K562 (cell line): ENCODE measurements around the gene BIK. TPM values are rescaled to one million over a fixed set of nuclear protein-coding genes. Genes with fewer than 3 reads are reported as not detected.

Experiments used
- DDX20 ChIP-seq: fragments of 450-650 bp; IDR thresholded peaks from 2 replicates; pipeline ENCODE4 v1.6.1; 2016; ENCODE audit warnings: missing genetic modification characterization, low read depth, mild to moderate bottlenecking, missing compliant biosample characterization, moderate library complexity
- FOS ChIP-seq: IDR thresholded peaks from 3 replicates; pipeline ENCODE4 v1.6.1; 2011; ENCODE audit not compliant: insufficient read length; ENCODE audit errors: extremely low read depth
- FOXM1 ChIP-seq, 2 experiments: fragments of 450-650 bp in 1 of 2; sonication (generic) in 1 of 2; formaldehyde crosslinking in 1 of 2; IDR thresholded peaks; 2 replicates each; pipeline versions ENCODE4 v1.6.1 to v1.9.0; 2017 to 2022; ENCODE audit warnings: low read depth in 2 of 2, mild to moderate bottlenecking in 2 of 2, missing genetic modification reagents in 1 of 2, moderate library complexity in 1 of 2
- KHSRP ChIP-seq: fragments of 450-650 bp; IDR thresholded peaks from 2 replicates; pipeline ENCODE4 v1.6.1; 2017
- KLF10 ChIP-seq: fragments of 250-450 bp; sonication (Bioruptor Pico); IDR thresholded peaks from 2 replicates; pipeline ENCODE4 v1.6.1; 2021; ENCODE audit warnings: matching md5 sums
- MIER1 ChIP-seq: fragments of 450-650 bp; IDR thresholded peaks from 2 replicates; pipeline ENCODE4 v1.6.1; 2016; ENCODE audit warnings: antibody characterized with exemption, mild to moderate bottlenecking, low read depth
- NFIC ChIP-seq: fragments of 450-650 bp; IDR thresholded peaks from 2 replicates; pipeline ENCODE4 v1.6.1; 2017; ENCODE audit warnings: mild to moderate bottlenecking, inconsistent platforms
- RBFOX2 ChIP-seq: fragments of 200-400 bp; formaldehyde crosslinking; IDR thresholded peaks from 2 replicates; pipeline ENCODE4 v1.6.1; 2017; ENCODE audit warnings: low read depth, mild to moderate bottlenecking, low read length, moderate library complexity
- RBM14 ChIP-seq: fragments of 200-400 bp; formaldehyde crosslinking; IDR thresholded peaks from 2 replicates; pipeline ENCODE4 v1.6.1; 2018; ENCODE audit warnings: low read depth, mild to moderate bottlenecking, low read length, moderate library complexity, borderline replicate concordance; ENCODE audit not compliant: insufficient read depth
- RUNX1 ChIP-seq: sonication (generic); IDR thresholded peaks from 2 replicates; pipeline ENCODE4 v1.6.1; 2016; ENCODE audit warnings: antibody characterized with exemption, low read depth
- SMAD4 ChIP-seq: fragments of 250-450 bp; sonication (Bioruptor Pico); conservative IDR thresholded peaks from 2 replicates; pipeline ENCODE4 v1.8.0; 2021; ENCODE audit warnings: inconsistent platforms, mild to moderate bottlenecking, moderate library complexity
- ZKSCAN8 ChIP-seq: fragments of 200-800 bp; sonication (Bioruptor generic); IDR thresholded peaks from 2 replicates; pipeline ENCODE4 v1.6.1; 2016; ENCODE audit warnings: missing genetic modification characterization, missing compliant biosample characterization
- ZNF3 ChIP-seq: fragments of 250-450 bp; sonication (Bioruptor Pico); IDR thresholded peaks from 2 replicates; pipeline ENCODE4 v1.5.0; 2021; ENCODE audit warnings: mild to moderate bottlenecking, moderate library complexity
- ZNF311 ChIP-seq: fragments of 250-450 bp; sonication (Bioruptor Pico); IDR thresholded peaks from 2 replicates; pipeline ENCODE4 v1.4.0; 2020; ENCODE audit warnings: mild to moderate bottlenecking, moderate library complexity
- polyA plus RNA-seq, 8 experiments: library from polyadenylated mRNA; depleted of rRNA in 4 of 8; stranded (reverse) in 5 of 8; unstranded in 3 of 8; fragments of >200 nt; fragmentation: Nextera tagmentation in 2 of 8; fragmentation: Illumina TruSeq in 1 of 8; extraction: Ambion mirVana in 2 of 8; extraction: Trizol in 1 of 8; gene quantifications; 2 replicates each; pipeline versions ENCODE4 v1.2.1 to v1.2.3, GENCODE V29; 2011 to 2014; ENCODE audit warnings: inconsistent platforms in 1 of 8, missing spikeins in 1 of 8
- total RNA-seq, 7 experiments: library from RNA; depleted of rRNA in 6 of 7; stranded (reverse); fragments of >200 nt in 6 of 7; fragmentation: Illumina TruSeq in 2 of 7; extraction: Trizol in 2 of 7; gene quantifications; 2 replicates each; pipeline versions ENCODE4 v1.2.1 to v1.2.3, GENCODE V29; 2011 to 2021; ENCODE audit warnings: low replicate concordance in 1 of 7
- TF ChIP-seq, protein P1 (sequence below): fragments of 450-650 bp; IDR thresholded peaks from 2 replicates; pipeline ENCODE4 v1.6.1; 2018; ENCODE audit not compliant: partially characterized antibody
- TF ChIP-seq, protein P2 (sequence below): sonication (generic); formaldehyde crosslinking; IDR thresholded peaks from 2 replicates; pipeline ENCODE4 v1.8.1; 2023; ENCODE audit warnings: mild to moderate bottlenecking, missing genetic modification reagents
- TF ChIP-seq, protein P3 (sequence below), 2 experiments: IDR thresholded peaks; 2 replicates each; pipeline ENCODE4 v1.6.1; 2011; ENCODE audit warnings: borderline replicate concordance in 1 of 2, control low read depth in 1 of 2, low read depth in 1 of 2, low read length in 1 of 2, mild to moderate bottlenecking in 1 of 2, mixed read lengths in 1 of 2, moderate library complexity in 1 of 2; ENCODE audit not compliant: insufficient read depth in 1 of 2, insufficient read length in 1 of 2, poor library complexity in 1 of 2, severe bottlenecking in 1 of 2; ENCODE audit errors: extremely low read depth in 1 of 2
- TF ChIP-seq, protein P4 (sequence below): fragments of 250-450 bp; sonication (Bioruptor Pico); IDR thresholded peaks from 2 replicates; pipeline ENCODE4 v1.4.0; 2020; ENCODE audit warnings: mild to moderate bottlenecking, moderate library complexity

BIK gene
- total and polyA plus RNA-seq, 9 of the 15 experiments (the other 6 are each of a cell fraction or from before 2014, with no cell fraction given): 0.08 to 0.23 (median 0.18) TPM; not detected in 4

DNA sequence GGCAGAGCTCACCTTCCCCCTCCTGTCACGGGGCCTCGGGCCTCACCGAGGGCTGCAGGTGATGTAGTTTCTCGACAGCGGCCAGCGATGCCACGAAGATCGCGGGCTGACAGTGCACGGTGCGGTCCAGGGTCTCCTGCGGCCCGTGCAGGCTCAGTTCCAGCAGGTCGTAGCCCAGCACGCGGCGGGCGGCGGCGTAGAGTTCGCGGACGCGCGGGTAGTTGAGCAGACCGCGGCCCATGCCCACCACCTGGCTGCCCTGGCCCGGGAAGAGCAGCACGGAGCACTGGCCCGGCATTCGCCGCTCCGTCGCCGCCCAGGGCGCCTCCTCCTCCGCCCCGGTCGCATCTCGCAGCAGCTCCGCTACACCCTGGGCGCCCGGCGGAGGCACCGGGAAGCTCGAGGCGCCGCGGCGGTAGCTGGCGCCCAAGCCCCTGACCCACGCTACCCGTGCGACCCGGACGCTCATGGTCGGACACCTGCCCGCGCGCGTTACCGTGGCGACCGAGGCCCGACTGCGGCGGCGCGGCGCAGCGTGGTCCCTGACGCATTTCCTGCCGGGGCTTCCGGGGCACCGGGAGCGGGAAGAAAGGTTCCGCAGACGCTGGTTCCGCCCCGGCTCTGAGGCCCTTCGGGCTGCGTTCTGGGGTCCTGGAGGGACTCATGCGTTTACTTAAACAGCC, 32.5 kb downstream of the BIK start, which contains the start of gene MCAT (continued):
- TF ChIP-seq, protein P1, sequence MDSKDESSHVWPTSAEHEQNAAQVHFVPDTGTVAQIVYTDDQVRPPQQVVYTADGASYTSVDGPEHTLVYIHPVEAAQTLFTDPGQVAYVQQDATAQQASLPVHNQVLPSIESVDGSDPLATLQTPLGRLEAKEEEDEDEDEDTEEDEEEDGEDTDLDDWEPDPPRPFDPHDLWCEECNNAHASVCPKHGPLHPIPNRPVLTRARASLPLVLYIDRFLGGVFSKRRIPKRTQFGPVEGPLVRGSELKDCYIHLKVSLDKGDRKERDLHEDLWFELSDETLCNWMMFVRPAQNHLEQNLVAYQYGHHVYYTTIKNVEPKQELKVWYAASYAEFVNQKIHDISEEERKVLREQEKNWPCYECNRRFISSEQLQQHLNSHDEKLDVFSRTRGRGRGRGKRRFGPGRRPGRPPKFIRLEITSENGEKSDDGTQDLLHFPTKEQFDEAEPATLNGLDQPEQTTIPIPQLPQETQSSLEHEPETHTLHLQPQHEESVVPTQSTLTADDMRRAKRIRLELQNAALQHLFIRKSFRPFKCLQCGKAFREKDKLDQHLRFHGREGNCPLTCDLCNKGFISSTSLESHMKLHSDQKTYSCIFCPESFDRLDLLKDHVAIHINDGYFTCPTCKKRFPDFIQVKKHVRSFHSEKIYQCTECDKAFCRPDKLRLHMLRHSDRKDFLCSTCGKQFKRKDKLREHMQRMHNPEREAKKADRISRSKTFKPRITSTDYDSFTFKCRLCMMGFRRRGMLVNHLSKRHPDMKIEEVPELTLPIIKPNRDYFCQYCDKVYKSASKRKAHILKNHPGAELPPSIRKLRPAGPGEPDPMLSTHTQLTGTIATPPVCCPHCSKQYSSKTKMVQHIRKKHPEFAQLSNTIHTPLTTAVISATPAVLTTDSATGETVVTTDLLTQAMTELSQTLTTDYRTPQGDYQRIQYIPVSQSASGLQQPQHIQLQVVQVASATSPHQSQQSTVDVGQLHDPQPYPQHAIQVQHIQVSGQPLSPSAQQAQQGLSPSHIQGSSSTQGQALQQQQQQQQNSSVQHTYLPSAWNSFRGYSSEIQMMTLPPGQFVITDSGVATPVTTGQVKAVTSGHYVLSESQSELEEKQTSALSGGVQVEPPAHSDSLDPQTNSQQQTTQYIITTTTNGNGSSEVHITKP: no peak
- TF ChIP-seq FOS (no peak), ZNF3 (CRISPR knock-in tag) (no peak), DDX20 (tag) (no peak), MIER1 (no peak), KHSRP (no peak), RBM14 (no peak), ZKSCAN8 (CRISPR knock-in tag) (no peak), RUNX1 (no peak), SMAD4 (CRISPR knock-in tag) (no peak), NFIC (no peak), ZNF311 (CRISPR knock-in tag) (no peak), KLF10 (CRISPR knock-in tag) (no peak), RBFOX2 (peak; percentile 84), FOXM1 (IDR thresholded peaks at IDR 0.05; ENCODE audit: low read depth) (no peak), FOXM1 (CRISPR knock-in tag; IDR thresholded peaks at IDR 0.05; ENCODE audit: low read depth) (no peak)
- TF ChIP-seq, protein P2, sequence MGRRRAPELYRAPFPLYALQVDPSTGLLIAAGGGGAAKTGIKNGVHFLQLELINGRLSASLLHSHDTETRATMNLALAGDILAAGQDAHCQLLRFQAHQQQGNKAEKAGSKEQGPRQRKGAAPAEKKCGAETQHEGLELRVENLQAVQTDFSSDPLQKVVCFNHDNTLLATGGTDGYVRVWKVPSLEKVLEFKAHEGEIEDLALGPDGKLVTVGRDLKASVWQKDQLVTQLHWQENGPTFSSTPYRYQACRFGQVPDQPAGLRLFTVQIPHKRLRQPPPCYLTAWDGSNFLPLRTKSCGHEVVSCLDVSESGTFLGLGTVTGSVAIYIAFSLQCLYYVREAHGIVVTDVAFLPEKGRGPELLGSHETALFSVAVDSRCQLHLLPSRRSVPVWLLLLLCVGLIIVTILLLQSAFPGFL: no peak
- TF ChIP-seq, protein P3, sequence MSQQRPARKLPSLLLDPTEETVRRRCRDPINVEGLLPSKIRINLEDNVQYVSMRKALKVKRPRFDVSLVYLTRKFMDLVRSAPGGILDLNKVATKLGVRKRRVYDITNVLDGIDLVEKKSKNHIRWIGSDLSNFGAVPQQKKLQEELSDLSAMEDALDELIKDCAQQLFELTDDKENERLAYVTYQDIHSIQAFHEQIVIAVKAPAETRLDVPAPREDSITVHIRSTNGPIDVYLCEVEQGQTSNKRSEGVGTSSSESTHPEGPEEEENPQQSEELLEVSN (IDR thresholded peaks at IDR 0.05; ENCODE audit: borderline replicate concordance in 1 of 2, extremely low read depth in 1 of 2, insufficient read depth in 1 of 2, insufficient read length in 1 of 2, low read depth in 1 of 2, low read length in 1 of 2, poor library complexity in 1 of 2, severe bottlenecking in 1 of 2): peak; percentile 63 to 94
- TF ChIP-seq, protein P4, sequence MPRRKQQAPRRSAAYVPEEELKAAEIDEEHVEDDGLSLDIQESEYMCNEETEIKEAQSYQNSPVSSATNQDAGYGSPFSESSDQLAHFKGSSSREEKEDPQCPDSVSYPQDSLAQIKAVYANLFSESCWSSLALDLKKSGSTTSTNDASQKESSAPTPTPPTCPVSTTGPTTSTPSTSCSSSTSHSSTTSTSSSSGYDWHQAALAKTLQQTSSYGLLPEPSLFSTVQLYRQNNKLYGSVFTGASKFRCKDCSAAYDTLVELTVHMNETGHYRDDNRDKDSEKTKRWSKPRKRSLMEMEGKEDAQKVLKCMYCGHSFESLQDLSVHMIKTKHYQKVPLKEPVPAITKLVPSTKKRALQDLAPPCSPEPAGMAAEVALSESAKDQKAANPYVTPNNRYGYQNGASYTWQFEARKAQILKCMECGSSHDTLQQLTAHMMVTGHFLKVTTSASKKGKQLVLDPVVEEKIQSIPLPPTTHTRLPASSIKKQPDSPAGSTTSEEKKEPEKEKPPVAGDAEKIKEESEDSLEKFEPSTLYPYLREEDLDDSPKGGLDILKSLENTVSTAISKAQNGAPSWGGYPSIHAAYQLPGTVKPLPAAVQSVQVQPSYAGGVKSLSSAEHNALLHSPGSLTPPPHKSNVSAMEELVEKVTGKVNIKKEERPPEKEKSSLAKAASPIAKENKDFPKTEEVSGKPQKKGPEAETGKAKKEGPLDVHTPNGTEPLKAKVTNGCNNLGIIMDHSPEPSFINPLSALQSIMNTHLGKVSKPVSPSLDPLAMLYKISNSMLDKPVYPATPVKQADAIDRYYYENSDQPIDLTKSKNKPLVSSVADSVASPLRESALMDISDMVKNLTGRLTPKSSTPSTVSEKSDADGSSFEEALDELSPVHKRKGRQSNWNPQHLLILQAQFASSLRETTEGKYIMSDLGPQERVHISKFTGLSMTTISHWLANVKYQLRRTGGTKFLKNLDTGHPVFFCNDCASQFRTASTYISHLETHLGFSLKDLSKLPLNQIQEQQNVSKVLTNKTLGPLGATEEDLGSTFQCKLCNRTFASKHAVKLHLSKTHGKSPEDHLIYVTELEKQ (CRISPR knock-in tag): no peak
